MM.1S (cell line): ENCODE results near the gene HOXB3.

Experiments used
- EZH2 ChIP-seq: fragments of 300-600 bp; sonication (generic); optimal IDR thresholded peaks from 2 replicates; pipeline ENCODE3; 2017; ENCODE audit warnings: low read depth, mild to moderate bottlenecking, antibody characterized with exemption, low read length, mixed read lengths
- TF ChIP-seq, protein P1 (sequence below): fragments of 300-600 bp; sonication (generic); IDR thresholded peaks from 2 replicates; pipeline ENCODE4 v1.5.1; 2016; ENCODE audit warnings: antibody characterized with exemption, low read length, mixed read lengths

DNA sequence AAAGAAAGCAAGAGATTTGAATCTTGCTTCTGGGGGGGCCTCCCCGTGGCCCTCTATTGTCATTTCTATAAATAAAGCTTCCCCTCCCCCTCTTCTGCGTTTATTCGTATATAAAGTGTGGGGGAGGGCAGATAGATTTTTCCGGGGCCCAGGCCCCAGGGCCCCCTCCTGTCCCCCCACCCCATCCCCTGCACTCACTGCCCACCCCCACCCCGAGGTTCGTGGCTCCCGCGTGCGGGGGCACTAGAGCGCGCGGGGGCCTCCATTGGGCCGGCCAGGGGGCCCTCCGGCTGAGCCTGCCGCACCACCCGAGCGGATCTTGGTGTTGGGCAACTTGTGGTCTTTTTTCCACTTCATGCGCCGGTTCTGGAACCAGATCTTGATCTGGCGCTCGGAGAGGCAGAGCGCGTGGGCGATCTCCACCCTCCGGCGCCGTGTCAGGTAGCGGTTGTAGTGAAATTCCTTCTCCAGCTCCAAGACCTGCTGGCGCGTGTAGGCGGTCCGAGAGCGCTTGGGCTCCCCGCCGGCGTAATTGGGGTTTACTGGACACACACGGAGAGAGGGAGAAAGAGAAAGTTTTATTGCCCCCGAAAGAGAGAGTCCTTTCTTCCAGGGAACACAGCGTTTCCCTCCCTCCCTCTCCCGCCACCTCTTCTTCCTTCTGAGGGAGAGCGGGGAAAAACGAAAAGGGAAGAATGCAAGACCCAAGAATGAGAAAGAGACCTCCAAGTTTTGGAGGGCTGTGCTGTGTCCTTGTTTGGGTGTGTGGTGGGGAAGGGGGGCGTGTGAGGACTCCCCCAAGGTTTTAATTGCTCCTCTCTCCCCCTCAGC is 13.3 kb downstream of the HOXB3 start:
- TF ChIP-seq, protein P1, sequence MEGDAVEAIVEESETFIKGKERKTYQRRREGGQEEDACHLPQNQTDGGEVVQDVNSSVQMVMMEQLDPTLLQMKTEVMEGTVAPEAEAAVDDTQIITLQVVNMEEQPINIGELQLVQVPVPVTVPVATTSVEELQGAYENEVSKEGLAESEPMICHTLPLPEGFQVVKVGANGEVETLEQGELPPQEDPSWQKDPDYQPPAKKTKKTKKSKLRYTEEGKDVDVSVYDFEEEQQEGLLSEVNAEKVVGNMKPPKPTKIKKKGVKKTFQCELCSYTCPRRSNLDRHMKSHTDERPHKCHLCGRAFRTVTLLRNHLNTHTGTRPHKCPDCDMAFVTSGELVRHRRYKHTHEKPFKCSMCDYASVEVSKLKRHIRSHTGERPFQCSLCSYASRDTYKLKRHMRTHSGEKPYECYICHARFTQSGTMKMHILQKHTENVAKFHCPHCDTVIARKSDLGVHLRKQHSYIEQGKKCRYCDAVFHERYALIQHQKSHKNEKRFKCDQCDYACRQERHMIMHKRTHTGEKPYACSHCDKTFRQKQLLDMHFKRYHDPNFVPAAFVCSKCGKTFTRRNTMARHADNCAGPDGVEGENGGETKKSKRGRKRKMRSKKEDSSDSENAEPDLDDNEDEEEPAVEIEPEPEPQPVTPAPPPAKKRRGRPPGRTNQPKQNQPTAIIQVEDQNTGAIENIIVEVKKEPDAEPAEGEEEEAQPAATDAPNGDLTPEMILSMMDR = no peak
- TF ChIP-seq EZH2 = no peak
